Esophagus muscularis mucosa (tissue), 4 donors: Measurements from ENCODE around the gene CCNA1. TPM values are rescaled to one million over a fixed set of nuclear protein-coding genes. Genes with fewer than 3 reads are reported as not detected.

Source experiments
- DNase-seq: peaks from one replicate; pipeline ENCODE4 v3.0.0-alpha.2; 2017; ENCODE audit errors: extremely low spot score
- H3K27ac ChIP-seq, 4 donors: fragments of 200-600 bp; sonication (generic); replicated peaks in 1 of 4; 1 replicate in 3 of 4; 2 replicates in 1 of 4; pipeline ENCODE4 v1.5.1; 2016 to 2019; ENCODE audit warnings: mild to moderate bottlenecking in 1 of 4
- H3K27me3 ChIP-seq, 4 donors: fragments of 200-600 bp; sonication (generic); one replicate each; pipeline versions ENCODE4 v1.5.1 to v1.6.0; 2016 to 2019
- H3K36me3 ChIP-seq, 4 donors: fragments of 200-600 bp; sonication (generic); one replicate each; pipeline ENCODE4 v1.5.1; 2016 to 2019
- H3K4me1 ChIP-seq, 4 donors: fragments of 200-600 bp; sonication (generic); one replicate each; pipeline ENCODE4 v1.5.1; 2016 to 2019
- H3K4me3 ChIP-seq, 4 donors: fragments of 200-600 bp; sonication (generic); 1 replicate in 2 of 4; 2 replicates in 2 of 4; pipeline ENCODE4 v1.5.1; 2016 to 2019; ENCODE audit warnings: mild to moderate bottlenecking in 4 of 4, moderate library complexity in 1 of 4
- H3K9me3 ChIP-seq, 4 donors: fragments of 200-600 bp; sonication (generic); 1 replicate in 3 of 4; 2 replicates in 1 of 4; pipeline ENCODE4 v1.5.1; 2016 to 2019
- CTCF ChIP-seq, 3 experiments: fragments of 200-600 bp in 2 of 3; fragments of 450-650 bp in 1 of 3; sonication (generic) in 2 of 3; IDR thresholded peaks; one replicate each; pipeline ENCODE4 v1.5.1; 2017 to 2019; ENCODE audit warnings: antibody characterized with exemption in 3 of 3, mild to moderate bottlenecking in 2 of 3, moderate library complexity in 1 of 3
- EP300 ChIP-seq: sonication (generic); formaldehyde crosslinking; IDR thresholded peaks from one replicate; pipeline ENCODE4 v1.6.1; 2017; ENCODE audit warnings: antibody characterized with exemption
- POLR2A ChIP-seq: fragments of 450-650 bp; IDR thresholded peaks from one replicate; pipeline ENCODE4 v1.6.1; 2017; ENCODE audit warnings: antibody characterized with exemption, moderate library complexity, mild to moderate bottlenecking, low read depth
- POLR2AphosphoS5 ChIP-seq, 2 donors: sonication (generic); formaldehyde crosslinking; IDR thresholded peaks; one replicate each; pipeline ENCODE4 v1.6.1; 2017; ENCODE audit warnings: antibody characterized with exemption in 2 of 2
- WGBS: methylation state at CpG from one replicate; pipeline ENCODE4 v1.1.5; 2018; 5-methylcytosine and 5-hydroxymethylcytosine counted together
- intact Hi-C: fragments of 100-400 bp; cut with DNase I; formaldehyde crosslinking; loops from one replicate; pipeline ENCODE4 v1.15.1; 2023
- total RNA-seq, 4 donors: library from RNA; depleted of rRNA; stranded (reverse); fragments of >200 nt; gene quantifications; one replicate each; pipeline versions ENCODE4 v1.1.0 to v1.2.1, GENCODE V29; 2016

CCNA1 gene
- total RNA-seq, 4 donors from 2014 or later = 0.26 to 0.83 (median 0.33) TPM; not detected in 1

- Histone ChIP-seq H3K4me1 (no peaks in the 10 kb centered on the region), H3K36me3 (no peaks in the 10 kb centered on the region), H3K9me3 (peaks cover 0 to 16% (median 7%) of the 10 kb centered on the region in 4 donors), H3K27me3 (peaks cover 0 to 4% (median 0%) of the 10 kb centered on the region in 4 donors), H3K27ac (no peak overlapping the region), H3K4me3 (no peak overlapping the region)
- intact Hi-C loops = no loop called here
- 61% methylated on average over 2 of the region's 2 CpGs for WGBS
- DNase-seq = no peak
- TF ChIP-seq CTCF (IDR thresholded peaks at IDR 0.05) = no peak
- TF ChIP-seq EP300 = no peak
- no peak for TF ChIP-seq POLR2A
These were observed 48.6 kb downstream of the CCNA1 start for GRCh38 chr13:36480726-36481427.

- TF ChIP-seq POLR2AphosphoS5 (IDR thresholded peaks at IDR 0.05) (no peak), POLR2A (no peak), CTCF (IDR thresholded peaks at IDR 0.05) (no peak), EP300 (no peak)
- H3K27me3 ChIP-seq = no peaks in the 10 kb centered on the region
- H3K4me3 ChIP-seq = no peak overlapping the region
- DNase-seq = no peak
- no peaks in the 10 kb centered on the region for H3K36me3 ChIP-seq
- peaks cover 0 to 4% (median 1%) of the 10 kb centered on the region in 4 donors for H3K9me3 ChIP-seq
- intact Hi-C loops = no loop called here
- no peaks in the 10 kb centered on the region for H3K4me1 ChIP-seq
- H3K27ac ChIP-seq = no peak overlapping the region
These were observed 57.8 kb downstream of the CCNA1 start for GRCh38 chr13:36490055-36490454.

Other genes with a start within 250 kb of the CCNA1 start
- gene SOHLH2, start 217.9 kb upstream of the CCNA1 start, total RNA-seq = not detected
- 1 to 10 TPM in 1 of 4 donors, under 1 TPM in 3; 0.42 to 1.6 (median 0.84) TPM for gene CCDC169, start 134.7 kb upstream of the CCNA1 start, total RNA-seq
- 100 to 1,000 TPM in 3 of 4 donors, 10 to 100 TPM in 1; 95.1 to 157 (median 122) TPM for gene SPART, start 86.1 kb upstream of the CCNA1 start, total RNA-seq
- gene SERTM1, start 241.5 kb downstream of the CCNA1 start, total RNA-seq = under 1 TPM in 3 of 4 donors, not detected in 1; under 0.01 to 0.33 (median 0.13) TPM